Measurements from ENCODE around the gene PTPRG.

GRCh38 chr3:61899700-61900462, 338.5 kb downstream of the PTPRG start:
- TF ChIP-seq POLR2A (IDR thresholded peaks at IDR 0.05; ENCODE audit: low read depth, low read length) (no peak), POLR2AphosphoS5 (IDR thresholded peaks at IDR 0.05; ENCODE audit: low read depth, low read length) (no peak), TAF1 (IDR thresholded peaks at IDR 0.05; ENCODE audit: borderline replicate concordance, low read depth, low read length) (no peak)
